Vagina (tissue), 2 donors: Measurements from ENCODE around the gene TBCD. TPM values are rescaled to one million over a fixed set of nuclear protein-coding genes. Genes with fewer than 3 reads are reported as not detected.
A peak's percentile ranks its signal among the peaks of the same experiment; 100 is the strongest.
"Not testable (repeated sequence)": the region's sequence is repeated elsewhere in the genome, so short reads cannot be mapped to it uniquely, and the experiment has no call there.

Experiments
- DNase-seq, 2 donors: peaks; one replicate each; pipeline ENCODE4 v3.0.0-alpha.2; 2017; ENCODE audit errors: extremely low spot score in 2 of 2
- H3K27ac ChIP-seq: fragments of 200-600 bp; sonication (generic); one replicate; pipeline ENCODE4 v1.5.1; 2019
- H3K27me3 ChIP-seq: fragments of 200-600 bp; sonication (generic); one replicate; pipeline ENCODE4 v1.5.1; 2019
- H3K36me3 ChIP-seq, 2 donors: fragments of 200-600 bp; sonication (generic); one replicate each; pipeline ENCODE4 v1.5.1; 2017 to 2019
- H3K4me1 ChIP-seq: fragments of 200-600 bp; sonication (generic); one replicate; pipeline ENCODE4 v1.5.1; 2019
- H3K4me3 ChIP-seq, 2 donors: fragments of 200-600 bp; sonication (generic); 1 replicate in 1 of 2; 2 replicates in 1 of 2; pipeline ENCODE4 v1.5.1; 2016 to 2019
- H3K9me3 ChIP-seq: fragments of 200-600 bp; sonication (generic); one replicate; pipeline ENCODE4 v1.5.1; 2019
- POLR2A ChIP-seq, 2 donors: fragments of 450-650 bp; IDR thresholded peaks; one replicate each; pipeline ENCODE4 v1.6.1; 2017; ENCODE audit warnings: antibody characterized with exemption in 2 of 2, mild to moderate bottlenecking in 2 of 2, moderate library complexity in 2 of 2
- POLR2AphosphoS5 ChIP-seq, 2 donors: sonication (generic); formaldehyde crosslinking; IDR thresholded peaks; one replicate each; pipeline ENCODE4 v1.9.0; 2017; ENCODE audit warnings: antibody characterized with exemption in 2 of 2, mild to moderate bottlenecking in 2 of 2, low read depth in 1 of 2; ENCODE audit not compliant: insufficient read depth in 1 of 2
- intact Hi-C: fragments of 100-400 bp; cut with DNase I; formaldehyde crosslinking; loops from one replicate; pipeline ENCODE4 v1.15.1; 2023
- total RNA-seq: library from RNA; depleted of rRNA; stranded (reverse); fragments of >200 nt; gene quantifications from one replicate; pipeline ENCODE4 v1.2.3, GENCODE V29; 2016
- TF ChIP-seq, protein P1 (sequence below), 3 experiments: fragments of 450-650 bp in 2 of 3; fragments of 200-600 bp in 1 of 3; sonication (generic) in 1 of 3; IDR thresholded peaks; one replicate each; pipeline ENCODE4 v1.5.1; 2017 to 2019; ENCODE audit warnings: antibody characterized with exemption in 3 of 3, mild to moderate bottlenecking in 2 of 3, moderate library complexity in 2 of 3

The TBCD gene
- total RNA-seq, 1 donor from 2014 or later: 79.3 TPM

DNA sequence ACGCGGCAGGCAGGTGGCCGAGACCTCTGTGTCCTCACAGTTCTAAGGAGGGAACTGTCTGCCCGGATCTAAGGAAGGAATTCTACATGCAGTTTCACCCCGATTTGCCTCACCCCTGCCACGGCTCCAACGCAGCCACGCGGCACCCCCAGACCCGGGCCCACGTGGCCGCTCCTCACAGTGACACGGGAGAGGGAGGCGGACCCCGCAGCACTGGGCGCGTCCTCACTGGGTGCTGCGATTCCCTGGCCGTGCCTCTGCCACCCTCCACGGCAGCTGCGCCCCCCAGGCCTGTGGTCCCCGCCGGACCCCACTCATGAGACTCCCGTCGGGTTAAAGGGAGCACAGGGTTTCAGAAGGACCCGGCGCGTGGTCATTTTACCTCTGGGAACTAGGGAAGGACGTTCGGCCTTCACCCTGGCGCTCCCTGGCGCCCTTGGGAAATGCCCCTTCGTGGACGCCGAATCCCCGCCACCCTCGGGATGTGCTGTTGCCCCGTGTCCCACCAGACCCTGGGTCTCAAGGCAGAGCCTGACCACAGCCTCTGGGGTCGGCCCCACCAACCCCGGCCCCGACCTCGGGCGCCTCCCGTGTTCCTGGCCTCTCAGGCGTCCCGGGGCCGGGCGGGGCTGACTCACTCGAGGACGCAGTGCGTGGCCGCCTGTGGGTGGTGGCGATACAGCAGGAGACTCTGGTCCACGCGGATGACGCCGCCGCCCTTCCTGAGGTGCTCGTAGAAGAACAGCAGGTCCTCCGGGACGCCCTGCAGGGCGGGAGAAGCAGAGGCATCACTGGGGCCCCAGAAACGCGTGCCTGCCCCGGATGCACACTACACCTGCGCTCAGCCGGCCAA lies 208.8 kb downstream of the TBCD start:
- no peaks in the 10 kb centered on the region for H3K27me3 ChIP-seq
- intact Hi-C loops: no loop called here
- H3K4me1 ChIP-seq: peaks cover 10% of the 10 kb centered on the region
- no peak overlapping the region for H3K27ac ChIP-seq
- H3K4me3 ChIP-seq: no peak overlapping the region
- TF ChIP-seq POLR2AphosphoS5 (IDR thresholded peaks at IDR 0.05; ENCODE audit: insufficient read depth in 1 of 2, low read depth in 1 of 2) (no peak), POLR2A (IDR thresholded peaks at IDR 0.05) (no peak)
- TF ChIP-seq, protein P1, sequence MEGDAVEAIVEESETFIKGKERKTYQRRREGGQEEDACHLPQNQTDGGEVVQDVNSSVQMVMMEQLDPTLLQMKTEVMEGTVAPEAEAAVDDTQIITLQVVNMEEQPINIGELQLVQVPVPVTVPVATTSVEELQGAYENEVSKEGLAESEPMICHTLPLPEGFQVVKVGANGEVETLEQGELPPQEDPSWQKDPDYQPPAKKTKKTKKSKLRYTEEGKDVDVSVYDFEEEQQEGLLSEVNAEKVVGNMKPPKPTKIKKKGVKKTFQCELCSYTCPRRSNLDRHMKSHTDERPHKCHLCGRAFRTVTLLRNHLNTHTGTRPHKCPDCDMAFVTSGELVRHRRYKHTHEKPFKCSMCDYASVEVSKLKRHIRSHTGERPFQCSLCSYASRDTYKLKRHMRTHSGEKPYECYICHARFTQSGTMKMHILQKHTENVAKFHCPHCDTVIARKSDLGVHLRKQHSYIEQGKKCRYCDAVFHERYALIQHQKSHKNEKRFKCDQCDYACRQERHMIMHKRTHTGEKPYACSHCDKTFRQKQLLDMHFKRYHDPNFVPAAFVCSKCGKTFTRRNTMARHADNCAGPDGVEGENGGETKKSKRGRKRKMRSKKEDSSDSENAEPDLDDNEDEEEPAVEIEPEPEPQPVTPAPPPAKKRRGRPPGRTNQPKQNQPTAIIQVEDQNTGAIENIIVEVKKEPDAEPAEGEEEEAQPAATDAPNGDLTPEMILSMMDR (IDR thresholded peaks at IDR 0.05): no peak
- H3K36me3 ChIP-seq: no peaks in the 10 kb centered on the region
- no peaks in the 10 kb centered on the region for H3K9me3 ChIP-seq
- no peak for DNase-seq

GRCh38 chr17:82961366-82962162 lies 209.7 kb downstream of the TBCD start:
- intact Hi-C loops: no loop called here
- no peak for TF ChIP-seq POLR2A (IDR thresholded peaks at IDR 0.05)
- Histone ChIP-seq H3K4me3 (no peak overlapping the region), H3K27ac (no peak overlapping the region), H3K4me1 (peaks cover 10% of the 10 kb centered on the region), H3K27me3 (no peaks in the 10 kb centered on the region), H3K36me3 (no peaks in the 10 kb centered on the region), H3K9me3 (no peaks in the 10 kb centered on the region)
- no peak for DNase-seq

GRCh38 chr17:82962163-82962720 lies 210.4 kb downstream of the TBCD start:
- H3K4me1 ChIP-seq: peaks cover 10% of the 10 kb centered on the region
- no peaks in the 10 kb centered on the region for H3K27me3 ChIP-seq
- no peaks in the 10 kb centered on the region for H3K36me3 ChIP-seq
- H3K9me3 ChIP-seq: no peaks in the 10 kb centered on the region
- no peak overlapping the region for H3K4me3 ChIP-seq
- TF ChIP-seq POLR2AphosphoS5 (IDR thresholded peaks at IDR 0.05; ENCODE audit: insufficient read depth in 1 of 2, low read depth in 1 of 2) (no peak), POLR2A (IDR thresholded peaks at IDR 0.05) (no peak)
- TF ChIP-seq, protein P1 (IDR thresholded peaks at IDR 0.05): no peak
- no peak overlapping the region for H3K27ac ChIP-seq
- no peak for DNase-seq
- intact Hi-C loops: no loop called here

- H3K9me3 ChIP-seq: no peaks in the 10 kb centered on the region
- H3K27me3 ChIP-seq: no peaks in the 10 kb centered on the region
- intact Hi-C loops: no loop called here
- no peak for DNase-seq
- TF ChIP-seq, protein P1 (IDR thresholded peaks at IDR 0.05): peak; percentile 31 to 60 (median 60)
- TF ChIP-seq POLR2A (IDR thresholded peaks at IDR 0.05) (no peak), POLR2AphosphoS5 (IDR thresholded peaks at IDR 0.05; ENCODE audit: insufficient read depth in 1 of 2, low read depth in 1 of 2) (peak in 1 of 2 donors; percentile 50)
- H3K4me3 ChIP-seq: peak overlapping the region in 1 of 2 donors; percentile 1
- peaks cover 10% of the 10 kb centered on the region for H3K4me1 ChIP-seq
- peak overlapping the region; percentile 60 for H3K27ac ChIP-seq
- H3K36me3 ChIP-seq: no peaks in the 10 kb centered on the region
These were observed 211.5 kb downstream of the TBCD start for GRCh38 chr17:82963104-82963950.

GRCh38 chr17:82964451-82964850 lies 212.6 kb downstream of the TBCD start:
- H3K27ac ChIP-seq, intact Hi-C loops, DNase-seq, H3K4me3 ChIP-seq, H3K36me3 ChIP-seq, H3K9me3 ChIP-seq, H3K27me3 ChIP-seq: not testable (repeated sequence)
- peaks cover 10% of the 10 kb centered on the region for H3K4me1 ChIP-seq
